Activated CD4-positive, alpha-beta T cell treated with anti-CD3 and anti-CD28 coated beads, Interleukin-2, Interleukin-4, amounts not matched to agents 100 ng/mL and 50 ng/mL, durations not matched to agents 16 hours and 8 hours (primary cell): ENCODE data around the gene MMP24.
A peak's percentile ranks its signal among the peaks of the same experiment; 100 is the strongest.
"Not testable (repeated sequence)": the region's sequence is repeated elsewhere in the genome, so short reads cannot be mapped to it uniquely, and the experiment has no call there.

Experiments
- DNase-seq: peaks from one replicate; pipeline ENCODE4 v3.0.0-alpha.2; 2020; ENCODE audit warnings: low spot score

Gene MMP24

DNA sequence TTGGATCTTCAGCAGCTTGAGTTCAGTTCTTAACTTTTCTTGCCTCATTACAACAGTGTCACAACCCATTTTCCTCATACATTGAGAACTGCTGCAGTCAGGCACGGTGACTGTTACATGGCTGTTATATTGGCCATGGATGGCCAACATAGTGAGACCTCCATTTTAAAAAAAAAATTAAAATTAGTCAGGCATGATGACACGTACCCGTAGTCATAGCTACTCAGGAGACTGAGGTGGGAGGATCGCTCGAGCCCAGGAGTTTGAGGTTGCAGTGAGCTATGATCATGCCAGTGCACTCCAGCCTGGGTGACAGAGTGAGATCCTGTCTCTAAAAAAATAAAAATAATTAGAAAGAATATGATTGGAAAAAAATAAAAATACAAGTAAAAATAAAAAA is 9.9 kb upstream of the MMP24 start:
- DNase-seq = no peak

DNA sequence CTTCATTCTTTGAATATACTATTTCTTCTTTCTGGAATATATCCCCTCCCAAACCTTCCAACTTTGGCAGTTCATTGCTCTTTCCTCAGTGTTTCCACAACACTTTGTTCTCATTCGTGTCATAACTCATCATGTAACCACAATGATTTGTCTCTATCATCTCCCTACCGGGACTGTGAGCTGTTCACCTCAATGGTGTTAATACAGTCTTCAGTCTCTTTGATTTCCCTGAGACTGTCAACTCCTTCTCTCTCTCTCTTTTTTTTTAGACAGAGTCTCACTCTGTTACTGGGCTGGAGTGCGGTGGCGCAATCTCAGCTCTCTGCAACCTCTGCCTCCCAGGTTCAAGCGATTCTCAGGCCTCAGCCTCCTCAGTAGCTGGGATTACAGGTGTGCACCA is 2.5 kb upstream of the MMP24 start:
- no peak for DNase-seq

DNA sequence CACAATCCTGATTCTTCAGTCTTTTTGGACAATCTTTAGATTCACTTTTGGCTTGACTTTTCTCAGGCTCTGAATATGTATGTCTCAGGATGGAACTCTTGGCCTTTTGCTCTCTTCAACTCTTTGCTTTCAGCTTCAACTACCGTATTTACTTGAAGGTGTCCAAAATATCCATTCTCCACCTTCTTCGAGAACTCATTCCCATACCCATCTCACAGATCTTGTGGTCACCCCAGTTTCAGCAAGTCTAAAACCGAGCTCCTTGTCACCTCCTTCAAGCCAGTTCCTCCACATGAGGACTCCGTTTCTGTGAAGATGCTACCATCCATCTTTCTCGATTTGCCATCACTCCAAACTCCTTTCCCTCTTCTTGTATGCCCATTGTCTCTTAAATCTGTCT is 2.0 kb upstream of the MMP24 start:
- DNase-seq = no peak

DNA sequence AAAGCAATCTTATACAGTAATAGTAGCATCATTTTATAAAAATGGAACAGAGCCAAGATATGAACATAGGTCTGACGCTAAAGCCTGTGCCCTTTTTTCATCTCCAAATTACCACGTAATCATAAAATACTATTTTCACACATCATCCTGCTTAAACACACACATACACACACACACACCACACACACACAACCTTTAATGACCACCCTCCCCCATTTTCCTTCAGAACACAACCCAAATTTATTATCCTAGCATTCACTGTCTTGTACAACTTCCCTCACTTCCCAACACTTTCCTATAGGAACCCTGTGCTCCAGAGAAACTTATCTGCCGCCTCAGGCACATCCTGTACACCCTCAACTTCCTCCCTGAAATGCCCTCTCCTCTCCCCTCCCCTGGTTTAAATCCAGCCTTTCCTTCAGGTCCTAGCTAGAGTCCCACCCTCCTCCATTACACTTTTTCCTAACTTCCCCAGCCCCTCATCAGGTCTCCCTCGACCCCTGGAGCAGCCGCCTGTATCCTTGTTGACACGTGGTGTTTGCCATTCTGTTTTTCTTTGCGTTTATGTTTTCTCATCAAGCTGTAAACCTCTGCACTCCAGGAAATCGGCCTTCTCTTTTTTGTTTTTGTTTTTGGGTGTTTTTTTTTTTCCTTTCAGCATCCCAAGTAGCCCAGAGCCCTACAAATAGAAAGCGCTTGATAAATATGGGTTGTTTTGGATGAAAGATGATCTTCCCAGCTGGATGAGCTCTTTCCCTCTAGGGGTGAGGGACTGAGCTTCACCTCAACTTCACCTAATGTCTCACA is 968 bp upstream of the MMP24 start:
- no peak for DNase-seq

DNA sequence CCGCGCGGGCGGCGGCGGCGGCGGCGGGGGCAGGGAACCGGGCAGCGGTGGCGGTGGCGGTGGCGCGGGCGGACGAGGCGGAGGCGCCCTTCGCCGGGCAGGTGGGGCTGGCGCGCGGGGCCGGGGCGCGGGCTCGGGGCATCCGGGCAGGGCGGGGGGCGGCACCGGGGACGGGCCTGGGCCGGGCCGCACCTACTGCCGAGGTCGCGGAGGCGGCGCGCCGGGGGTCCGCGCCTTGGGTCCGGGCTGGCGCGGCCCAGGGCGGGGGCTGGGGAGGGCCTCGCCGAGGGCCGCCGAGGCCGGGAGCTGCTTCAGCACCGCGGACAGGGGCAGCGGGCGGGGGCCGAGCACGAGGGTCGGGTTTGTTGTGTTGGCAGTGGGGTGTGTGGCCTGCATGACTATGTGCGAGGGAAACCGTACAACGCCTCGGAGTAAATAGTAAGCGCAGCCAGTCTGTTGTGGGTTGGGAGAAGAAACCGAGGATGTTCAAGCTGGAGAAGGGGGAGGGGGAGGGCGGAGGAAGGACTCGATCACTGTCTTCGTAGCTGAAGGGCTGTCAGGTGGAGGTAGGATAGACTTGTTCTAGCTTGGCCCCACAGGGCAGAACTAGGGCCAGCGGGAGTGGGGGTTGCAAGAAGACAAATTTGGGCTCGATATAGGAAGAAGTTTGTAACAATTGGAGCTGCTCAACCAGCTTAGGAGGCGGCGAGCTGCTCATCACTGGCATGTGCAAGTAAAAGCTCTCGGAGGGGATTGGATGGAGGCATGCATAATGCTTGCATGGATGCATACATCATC is 593 bp downstream of the MMP24 start:
- DNase-seq = peak; percentile 19

DNA sequence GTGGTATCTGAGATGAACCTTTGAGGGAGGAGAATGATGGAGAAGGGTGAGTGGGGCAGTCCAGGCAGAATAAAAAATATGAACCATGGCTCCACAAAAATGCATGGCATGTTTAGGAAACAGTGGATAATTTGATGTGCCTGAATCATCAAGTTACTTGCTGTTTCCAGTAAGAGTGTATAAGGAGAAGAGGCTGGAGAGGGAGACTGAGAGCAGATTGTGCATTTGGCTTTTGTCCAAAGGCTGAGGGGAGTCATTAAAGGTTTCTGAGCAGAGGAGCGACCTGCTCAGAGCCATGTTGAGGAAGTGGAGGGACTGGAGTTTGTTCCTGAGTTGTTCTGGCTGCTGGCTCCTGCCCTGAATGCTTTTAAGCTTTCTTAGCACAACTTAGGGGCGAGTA is 6.1 kb downstream of the MMP24 start:
- DNase-seq = no peak

DNA sequence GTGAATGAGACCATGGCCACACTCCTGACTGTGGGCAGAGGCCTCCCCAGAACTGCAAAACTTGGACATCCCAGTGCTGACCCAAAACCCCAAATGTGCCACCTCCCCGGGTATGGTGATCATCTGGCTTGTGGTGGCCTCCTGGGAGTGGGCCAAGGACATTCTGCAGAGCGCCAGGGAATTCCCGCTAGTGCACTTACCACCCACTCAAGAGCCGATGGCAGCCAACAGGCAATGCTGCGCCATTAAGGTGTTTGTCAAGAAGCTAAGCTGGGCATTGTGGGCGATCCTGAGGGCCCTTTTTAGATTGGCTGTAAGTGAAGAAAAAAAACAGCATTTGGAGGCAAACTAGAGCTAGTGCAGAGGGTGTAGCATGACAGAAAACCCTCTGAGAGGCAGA is 9.4 kb downstream of the MMP24 start:
- no peak for DNase-seq

DNA sequence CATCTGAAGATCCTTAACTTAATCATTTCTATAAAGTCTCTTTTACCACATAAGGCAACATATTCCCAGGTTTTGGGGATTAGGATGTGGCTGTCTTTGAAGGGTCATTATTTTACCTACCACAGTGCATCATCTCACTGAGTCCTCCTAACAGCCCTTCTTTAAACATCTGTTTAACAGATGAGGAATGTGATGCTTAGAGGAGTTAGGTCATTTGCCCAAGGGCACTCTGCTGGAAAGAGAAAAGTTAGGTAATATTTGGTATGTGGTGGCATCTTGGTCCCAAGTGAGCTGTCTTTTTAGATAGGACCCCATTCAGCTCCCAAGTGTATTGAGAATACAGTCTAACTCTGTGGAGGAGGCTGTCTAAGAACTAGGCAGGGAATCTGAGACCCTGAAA is 11.0 kb downstream of the MMP24 start:
- no peak for DNase-seq

DNA sequence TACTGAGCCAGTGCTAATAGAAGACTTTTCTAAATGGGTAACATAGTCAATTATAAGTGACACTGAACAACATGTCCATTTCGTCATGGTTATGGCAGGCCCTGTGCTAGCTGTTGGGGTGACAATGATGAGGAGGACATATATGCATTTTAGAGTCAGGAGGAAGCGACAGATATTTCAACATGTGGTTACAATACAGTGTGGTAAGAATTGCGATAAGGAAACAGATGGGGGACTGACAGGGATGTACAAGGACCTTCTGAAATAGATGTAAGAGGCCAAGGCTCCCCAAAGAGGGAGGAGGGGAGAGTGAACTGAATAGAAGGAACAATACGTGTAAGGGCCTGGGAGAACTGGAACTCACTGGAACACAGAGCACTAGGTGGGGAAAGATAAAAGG is 11.7 kb downstream of the MMP24 start:
- no peak for DNase-seq

DNA sequence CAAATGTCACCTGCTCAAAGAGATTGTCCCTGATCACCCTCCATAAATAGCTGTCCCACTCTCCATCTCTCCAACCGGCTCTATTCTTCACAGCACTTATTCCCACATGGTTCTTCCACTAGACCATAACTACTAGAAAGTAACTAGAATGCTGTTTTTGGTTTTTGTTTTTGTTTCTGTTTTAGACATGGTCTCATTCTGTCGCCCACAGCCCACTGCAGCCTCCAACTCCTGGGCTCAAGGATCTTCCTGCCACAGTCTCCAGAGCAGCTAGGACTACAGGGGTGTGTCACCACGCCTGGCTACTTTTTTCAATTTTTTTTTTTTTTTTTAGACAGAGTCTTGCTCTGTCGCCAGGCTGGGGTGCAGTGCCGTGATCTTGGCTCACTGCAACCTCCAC is 12.2 kb downstream of the MMP24 start:
- no peak for DNase-seq

DNA sequence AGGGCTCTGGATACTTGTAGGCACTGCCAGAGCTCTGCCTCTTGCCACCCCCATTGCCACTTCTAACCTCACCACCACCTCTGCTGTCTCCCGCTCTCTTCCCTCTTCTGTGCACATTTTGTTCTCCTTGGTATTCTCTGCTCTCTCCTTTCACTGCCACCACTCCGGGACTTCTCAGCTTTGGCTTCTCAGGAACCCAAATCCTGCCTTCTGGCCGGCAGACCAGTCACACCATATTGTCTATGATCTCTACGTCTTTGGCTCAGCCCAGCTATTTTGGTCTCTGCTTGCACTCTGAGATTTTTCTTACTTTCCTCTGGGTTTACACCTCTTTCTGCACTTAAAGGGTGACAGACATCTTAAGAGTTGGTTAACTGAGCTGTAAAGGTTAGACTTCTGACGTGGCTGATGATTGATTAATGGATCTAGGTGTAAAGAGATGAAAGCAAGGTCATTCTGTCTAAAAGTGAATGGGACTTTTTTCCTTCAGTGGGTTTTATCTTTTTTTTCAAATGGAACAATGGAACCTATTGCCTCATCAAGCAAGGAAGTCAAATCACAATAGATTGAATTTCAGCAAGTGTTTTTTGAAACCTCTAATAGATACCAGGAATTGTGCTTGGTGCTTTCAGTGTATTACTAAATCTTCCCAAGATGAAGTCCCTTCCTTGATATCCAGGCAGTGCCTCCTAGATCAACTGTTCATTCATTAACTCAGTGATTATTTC is 13.8 kb downstream of the MMP24 start:
- no peak for DNase-seq

DNA sequence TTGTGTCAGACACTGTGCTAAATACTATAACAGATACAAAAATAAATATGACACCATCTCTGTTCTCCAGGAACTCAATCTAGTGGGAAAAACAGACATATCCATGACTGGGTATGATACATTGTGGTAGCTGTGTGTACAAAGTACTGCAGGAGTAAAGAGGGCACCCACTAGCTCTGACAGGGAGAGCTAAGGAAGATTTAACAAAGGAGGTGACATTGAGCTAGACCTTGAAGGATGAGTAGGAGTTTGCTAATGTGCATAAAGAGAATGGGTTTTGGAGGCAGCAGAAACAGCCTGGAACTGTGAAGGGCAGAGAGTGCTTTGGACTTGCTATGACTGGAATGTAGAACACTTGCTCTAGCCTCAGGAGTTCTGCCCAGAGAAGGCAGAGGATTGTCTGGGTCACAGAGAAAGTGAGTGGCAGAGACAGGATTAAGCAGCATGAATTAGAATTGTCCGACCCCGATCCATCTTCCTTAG is 14.4 kb downstream of the MMP24 start:
- no peak for DNase-seq

DNA sequence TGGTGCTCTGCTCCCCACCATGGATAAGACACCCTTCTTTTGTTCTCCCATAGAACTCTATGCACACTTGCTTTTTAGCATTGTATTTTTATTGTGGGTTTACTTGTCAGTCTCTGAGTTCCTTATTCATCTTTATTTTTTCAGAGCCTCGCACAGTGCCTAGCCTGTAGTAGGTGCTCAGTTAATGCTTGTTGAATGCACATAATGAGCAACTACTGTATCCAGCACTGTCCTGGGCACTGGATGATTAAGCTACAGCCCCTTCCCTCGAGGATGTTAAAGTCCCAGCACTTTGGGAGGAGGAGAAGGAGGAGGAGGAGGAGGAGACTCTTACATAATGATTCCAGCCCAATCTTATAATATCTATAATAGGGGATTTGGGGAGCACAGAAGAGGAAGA is 16.8 kb downstream of the MMP24 start:
- DNase-seq = no peak

DNA sequence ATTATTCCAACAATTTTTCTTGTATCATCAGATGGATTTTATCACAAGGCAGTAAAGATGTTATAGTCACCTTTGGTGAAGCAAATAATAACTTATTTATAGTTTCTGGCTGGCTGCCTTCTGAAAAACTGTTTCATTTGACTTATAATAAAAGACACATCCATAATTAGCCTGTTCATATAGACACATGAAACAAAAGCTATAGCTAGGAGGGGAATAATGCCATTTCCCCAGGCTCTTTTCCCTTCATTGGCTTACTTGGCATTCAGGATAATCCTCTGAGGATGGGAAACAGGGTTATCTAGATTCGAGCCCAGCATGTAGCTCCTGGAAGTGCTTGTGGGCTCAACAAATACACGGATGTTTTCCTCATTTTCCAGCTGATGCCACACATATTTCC is 17.5 kb downstream of the MMP24 start:
- no peak for DNase-seq

DNA sequence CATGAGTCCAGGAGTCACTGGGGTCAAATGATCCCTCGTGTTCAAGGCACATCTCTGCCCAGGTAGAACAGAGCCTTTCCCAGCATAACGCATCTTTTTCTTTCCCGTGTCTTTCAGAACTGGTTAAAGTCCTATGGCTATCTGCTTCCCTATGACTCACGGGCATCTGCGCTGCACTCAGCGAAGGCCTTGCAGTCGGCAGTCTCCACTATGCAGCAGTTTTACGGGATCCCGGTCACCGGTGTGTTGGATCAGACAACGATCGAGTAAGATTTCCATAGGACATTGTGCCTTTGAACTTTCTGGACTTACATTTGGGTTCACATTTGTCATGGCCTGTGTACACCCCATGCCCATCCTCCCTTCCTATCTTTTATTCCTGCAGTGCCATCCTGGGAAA is 20.2 kb downstream of the MMP24 start:
- DNase-seq = no peak

DNA sequence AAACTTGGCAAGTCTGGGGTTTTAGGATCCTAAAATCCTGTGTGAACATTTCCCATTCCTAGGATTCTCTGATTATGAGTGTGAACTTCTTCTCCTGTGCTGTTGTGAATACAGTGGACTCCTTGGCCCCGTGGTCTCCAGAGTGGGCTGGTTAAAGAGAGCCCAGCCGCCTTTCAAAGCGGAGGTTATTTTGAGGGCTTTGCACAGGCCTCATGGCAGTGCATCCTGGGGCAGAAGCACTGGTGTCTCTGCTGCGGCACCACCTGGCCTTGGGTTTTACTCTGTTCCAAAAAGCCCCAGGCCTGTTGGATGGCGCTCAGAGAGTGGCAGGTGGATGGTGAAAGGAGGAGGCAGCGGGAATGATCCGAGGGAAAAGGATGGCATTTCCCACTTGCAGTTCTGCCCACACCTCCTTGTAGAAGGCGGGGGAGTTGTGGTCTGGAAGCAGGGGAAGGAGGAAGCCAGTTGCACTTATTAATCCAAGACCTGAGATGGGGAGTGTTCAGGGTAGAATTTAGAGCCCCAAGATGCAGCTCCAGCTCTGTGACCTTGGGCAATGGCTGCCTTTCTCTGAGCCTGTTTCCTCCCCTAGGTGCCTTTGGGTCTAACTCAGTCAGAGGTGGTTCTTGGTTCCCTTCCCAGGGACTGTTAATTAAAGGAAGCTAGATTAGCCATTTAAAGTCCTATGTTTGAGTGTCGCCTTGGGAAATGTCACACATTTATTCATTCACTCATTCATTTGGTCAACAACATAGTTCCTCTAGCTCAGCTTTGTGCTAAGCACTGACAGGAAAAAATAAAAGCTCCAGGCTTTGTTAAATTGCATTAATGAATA is 22.4 kb downstream of the MMP24 start:
- DNase-seq = no peak

DNA sequence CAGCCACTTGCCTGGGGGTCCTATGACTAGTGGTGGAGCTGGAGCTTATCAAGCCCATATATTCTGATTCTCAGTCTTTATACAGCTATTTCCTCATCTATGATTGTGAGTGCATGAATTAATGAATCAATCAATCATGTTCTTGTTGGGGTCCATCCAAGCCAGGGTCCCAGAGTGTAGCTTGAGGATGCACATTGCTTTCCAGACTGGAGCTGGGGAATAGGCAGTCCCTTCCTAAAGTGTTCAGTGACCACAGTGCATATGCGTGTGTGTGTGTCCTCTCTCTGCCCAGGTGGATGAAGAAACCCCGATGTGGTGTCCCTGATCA is 25.1 kb downstream of the MMP24 start:
- DNase-seq = no peak

DNA sequence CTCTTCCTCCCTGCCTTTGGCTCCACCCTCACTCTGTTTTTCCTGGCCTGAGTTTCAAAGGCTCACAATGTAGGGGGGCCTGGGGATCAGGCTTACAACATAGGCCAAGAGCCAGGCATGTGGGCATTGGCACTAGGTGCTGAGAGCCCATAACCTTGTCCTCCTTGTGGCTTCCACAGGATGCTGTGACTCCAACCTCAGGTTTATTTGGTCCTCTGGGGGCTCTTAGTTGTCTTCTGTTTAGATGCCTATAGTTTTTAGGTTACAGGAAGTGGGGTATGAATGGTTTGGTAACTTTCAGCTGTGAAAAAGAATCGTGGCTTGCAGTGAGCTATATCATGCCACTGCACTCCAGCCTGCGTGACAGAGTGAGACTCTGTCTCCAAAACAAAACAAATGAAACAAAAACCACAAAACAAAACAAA is 25.6 kb downstream of the MMP24 start:
- DNase-seq = peak; percentile 66

DNA sequence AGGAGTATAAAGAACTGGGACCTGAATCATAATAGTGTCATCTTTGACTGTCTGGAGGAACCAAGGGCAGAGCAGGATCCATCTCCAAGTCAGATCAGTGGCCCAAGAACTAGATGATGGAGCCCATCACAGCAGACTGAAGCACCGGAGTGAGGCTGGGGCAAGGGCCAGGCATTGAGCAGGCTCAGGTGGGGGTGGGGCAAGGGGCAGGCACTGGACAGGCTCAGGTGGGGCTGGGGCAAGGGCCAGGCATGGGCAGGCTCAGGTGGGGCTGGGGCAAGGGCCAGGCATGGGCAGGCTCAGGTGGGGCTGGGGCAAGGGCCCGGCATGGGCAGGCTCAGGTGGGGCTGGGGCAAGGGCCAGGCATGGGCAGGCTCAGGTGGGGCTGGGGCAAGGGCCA is 26.1 kb downstream of the MMP24 start:
- DNase-seq = not testable (repeated sequence)

DNA sequence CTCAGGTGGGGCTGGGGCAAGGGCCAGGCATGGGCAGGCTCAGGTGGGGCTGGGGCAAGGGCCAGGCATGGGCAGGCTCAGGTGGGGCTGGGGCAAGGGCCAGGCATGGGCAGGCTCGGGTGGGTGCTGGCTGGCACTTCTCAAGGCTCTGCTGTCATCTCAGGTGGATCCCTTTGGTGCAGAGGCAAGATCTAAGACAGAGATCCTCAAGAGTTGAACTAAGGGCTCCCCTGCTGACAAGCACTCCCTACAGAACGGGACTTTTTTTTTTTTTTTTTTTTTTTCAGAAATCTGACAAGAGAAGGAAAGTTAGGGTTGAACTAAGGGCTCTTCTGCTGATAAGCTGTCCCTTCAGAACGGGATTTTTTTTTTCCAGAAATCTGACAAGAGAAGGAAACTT is 26.5 kb downstream of the MMP24 start:
- DNase-seq = no peak

DNA sequence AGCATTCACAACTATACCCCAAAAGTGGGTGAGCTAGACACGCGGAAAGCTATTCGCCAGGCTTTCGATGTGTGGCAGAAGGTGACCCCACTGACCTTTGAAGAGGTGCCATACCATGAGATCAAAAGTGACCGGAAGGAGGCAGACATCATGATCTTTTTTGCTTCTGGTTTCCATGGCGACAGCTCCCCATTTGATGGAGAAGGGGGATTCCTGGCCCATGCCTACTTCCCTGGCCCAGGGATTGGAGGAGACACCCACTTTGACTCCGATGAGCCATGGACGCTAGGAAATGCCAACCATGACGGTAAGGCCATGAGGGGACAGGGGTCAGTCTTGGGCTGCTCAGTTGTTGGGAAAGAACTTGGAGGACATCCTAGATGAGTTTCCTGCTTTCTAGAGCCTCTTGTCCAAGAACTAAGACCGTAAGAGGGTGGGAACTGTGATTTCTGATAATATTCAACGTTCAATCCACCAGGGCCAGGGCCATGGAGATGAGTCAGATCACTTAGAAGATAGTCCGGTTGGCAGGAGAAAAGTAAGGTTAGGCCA is 28.0 kb downstream of the MMP24 start:
- no peak for DNase-seq
